ENCODE measurements around the gene SREBF2. TPM values are rescaled to one million over a fixed set of nuclear protein-coding genes. Genes with fewer than 3 reads are reported as not detected.
A peak's percentile ranks its signal among the peaks of the same experiment; 100 is the strongest.

The SREBF2 gene
- total and polyA plus RNA-seq, 9 of the 15 experiments (the other 6 are each of a cell fraction or from before 2014, with no cell fraction given) = 1.1 to 84.2 (median 26.9) TPM

DNA sequence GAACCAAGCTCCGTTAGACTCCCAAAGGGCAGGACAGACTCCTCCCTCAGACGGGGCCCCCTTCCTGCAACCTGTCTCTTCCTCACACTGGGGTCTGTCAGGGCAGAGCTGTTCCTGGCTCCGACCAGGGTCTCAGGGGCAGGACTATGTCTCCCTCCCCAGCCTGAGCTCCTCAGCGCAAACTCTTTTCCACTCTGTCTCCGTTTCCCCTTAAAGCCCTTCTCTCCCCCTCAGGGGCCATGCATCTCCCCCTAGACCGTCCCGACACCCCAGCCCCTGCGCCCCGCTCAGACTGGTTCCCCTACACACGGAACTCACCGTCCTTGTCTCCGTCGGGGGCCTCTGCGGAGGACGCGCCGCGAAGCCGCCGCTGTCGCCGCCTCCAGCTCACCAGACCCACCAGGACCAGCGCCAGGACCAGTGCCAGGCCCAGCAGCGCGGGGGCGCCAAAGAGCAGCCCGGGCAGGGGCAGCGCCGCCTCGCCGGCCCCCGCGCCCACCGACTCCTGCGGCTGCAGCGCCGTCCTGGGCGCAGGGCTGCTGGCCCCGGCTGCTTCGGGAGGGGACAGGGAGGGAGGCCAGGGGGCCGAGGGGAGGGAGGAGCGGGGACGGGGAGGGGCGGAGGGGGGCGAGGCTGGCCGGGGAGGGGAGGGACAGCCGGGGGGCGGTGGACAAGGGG lies 93.0 kb downstream of the SREBF2 start (continued):
- TF ChIP-seq, protein P1, sequence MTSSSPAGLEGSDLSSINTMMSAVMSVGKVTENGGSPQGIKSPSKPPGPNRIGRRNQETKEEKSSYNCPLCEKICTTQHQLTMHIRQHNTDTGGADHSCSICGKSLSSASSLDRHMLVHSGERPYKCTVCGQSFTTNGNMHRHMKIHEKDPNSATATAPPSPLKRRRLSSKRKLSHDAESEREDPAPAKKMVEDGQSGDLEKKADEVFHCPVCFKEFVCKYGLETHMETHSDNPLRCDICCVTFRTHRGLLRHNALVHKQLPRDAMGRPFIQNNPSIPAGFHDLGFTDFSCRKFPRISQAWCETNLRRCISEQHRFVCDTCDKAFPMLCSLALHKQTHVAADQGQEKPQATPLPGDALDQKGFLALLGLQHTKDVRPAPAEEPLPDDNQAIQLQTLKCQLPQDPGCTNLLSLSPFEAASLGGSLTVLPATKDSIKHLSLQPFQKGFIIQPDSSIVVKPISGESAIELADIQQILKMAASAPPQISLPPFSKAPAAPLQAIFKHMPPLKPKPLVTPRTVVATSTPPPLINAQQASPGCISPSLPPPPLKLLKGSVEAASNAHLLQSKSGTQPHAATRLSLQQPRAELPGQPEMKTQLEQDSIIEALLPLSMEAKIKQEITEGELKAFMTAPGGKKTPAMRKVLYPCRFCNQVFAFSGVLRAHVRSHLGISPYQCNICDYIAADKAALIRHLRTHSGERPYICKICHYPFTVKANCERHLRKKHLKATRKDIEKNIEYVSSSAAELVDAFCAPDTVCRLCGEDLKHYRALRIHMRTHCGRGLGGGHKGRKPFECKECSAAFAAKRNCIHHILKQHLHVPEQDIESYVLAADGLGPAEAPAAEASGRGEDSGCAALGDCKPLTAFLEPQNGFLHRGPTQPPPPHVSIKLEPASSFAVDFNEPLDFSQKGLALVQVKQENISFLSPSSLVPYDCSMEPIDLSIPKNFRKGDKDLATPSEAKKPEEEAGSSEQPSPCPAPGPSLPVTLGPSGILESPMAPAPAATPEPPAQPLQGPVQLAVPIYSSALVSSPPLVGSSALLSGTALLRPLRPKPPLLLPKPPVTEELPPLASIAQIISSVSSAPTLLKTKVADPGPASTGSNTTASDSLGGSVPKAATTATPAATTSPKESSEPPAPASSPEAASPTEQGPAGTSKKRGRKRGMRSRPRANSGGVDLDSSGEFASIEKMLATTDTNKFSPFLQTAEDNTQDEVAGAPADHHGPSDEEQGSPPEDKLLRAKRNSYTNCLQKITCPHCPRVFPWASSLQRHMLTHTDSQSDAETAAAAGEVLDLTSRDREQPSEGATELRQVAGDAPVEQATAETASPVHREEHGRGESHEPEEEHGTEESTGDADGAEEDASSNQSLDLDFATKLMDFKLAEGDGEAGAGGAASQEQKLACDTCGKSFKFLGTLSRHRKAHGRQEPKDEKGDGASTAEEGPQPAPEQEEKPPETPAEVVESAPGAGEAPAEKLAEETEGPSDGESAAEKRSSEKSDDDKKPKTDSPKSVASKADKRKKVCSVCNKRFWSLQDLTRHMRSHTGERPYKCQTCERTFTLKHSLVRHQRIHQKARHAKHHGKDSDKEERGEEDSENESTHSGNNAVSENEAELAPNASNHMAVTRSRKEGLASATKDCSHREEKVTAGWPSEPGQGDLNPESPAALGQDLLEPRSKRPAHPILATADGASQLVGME (CRISPR knock-in tag; IDR thresholded peaks at IDR 0.05) = no peak
- no peak for TF ChIP-seq ZNF75A (CRISPR knock-in tag; IDR thresholded peaks at IDR 0.05)
- TF ChIP-seq KLF16 (IDR thresholded peaks at IDR 0.05) = no peak
- no peak for TF ChIP-seq FUS (optimal IDR thresholded peaks at IDR 0.05; ENCODE audit: low read depth, low read length)
- no peak for TF ChIP-seq TFE3 (CRISPR knock-in tag; IDR thresholded peaks at IDR 0.05)
- peak; percentile 37; the same call in 1 of the 2 replicates for TF ChIP-seq MTA3 (IDR thresholded peaks at IDR 0.05; ENCODE audit: borderline replicate concordance)
- TF ChIP-seq TRIM28 (IDR thresholded peaks at IDR 0.05) = no peak
- TF ChIP-seq TRIM25 (IDR thresholded peaks at IDR 0.05; ENCODE audit: borderline replicate concordance) = no peak
- TF ChIP-seq ETV6 (IDR thresholded peaks at IDR 0.05; ENCODE audit: borderline replicate concordance in 1 of 2, low read depth in 2 of 2, low read length in 1 of 2) = no peak
- no peak for TF ChIP-seq ETV6 (CRISPR knock-in tag; IDR thresholded peaks at IDR 0.05; ENCODE audit: borderline replicate concordance)
- TF ChIP-seq MYNN (IDR thresholded peaks at IDR 0.05) = 0 out of 2 replicates have a peak, but pooled peaks have one; percentile 24
- no peak for TF ChIP-seq MYNN (CRISPR knock-in tag; IDR thresholded peaks at IDR 0.05)
- TF ChIP-seq ZNF146 (CRISPR knock-in tag; IDR thresholded peaks at IDR 0.05; ENCODE audit: unreplicated experiment) = no peak
- TF ChIP-seq ZNF174 (CRISPR knock-in tag; IDR thresholded peaks at IDR 0.05) = no peak
- TF ChIP-seq U2AF1 (optimal IDR thresholded peaks at IDR 0.05; ENCODE audit: low read depth, low read length) = no peak
- no peak for TF ChIP-seq PHB2 (IDR thresholded peaks at IDR 0.05; ENCODE audit: low read depth)
- TF ChIP-seq MED1 (CRISPR knock-in tag; IDR thresholded peaks at IDR 0.05; ENCODE audit: borderline replicate concordance) = no peak
- TF ChIP-seq ZBTB7A (IDR thresholded peaks at IDR 0.05; ENCODE audit: borderline replicate concordance, control insufficient read depth, low read depth, low read length) = peak; percentile 99
- no peak for TF ChIP-seq CREB1 (IDR thresholded peaks at IDR 0.05)
- 0 out of 2 replicates have a peak, but pooled peaks have one; percentile 12 for TF ChIP-seq CREB1 (CRISPR knock-in tag; IDR thresholded peaks at IDR 0.05)
- TF ChIP-seq FOSL1 (tag; conservative IDR thresholded peaks at IDR 0.05) = no peak
- TF ChIP-seq CBX1 (IDR thresholded peaks at IDR 0.05; ENCODE audit: low read depth) = no peak
